Endothelial cell of umbilical vein (primary cell): ENCODE measurements around the gene PPP6R1. TPM values are rescaled to one million over a fixed set of nuclear protein-coding genes. Genes with fewer than 3 reads are reported as not detected.

ENCODE experiments used
- BruUV-seq: library from RNA; stranded (reverse); fragments of 400-500 nt; replicated peaks from 2 replicates; lab custom pipeline; 2021; lab: Mats Ljungman, UMichigan
- CTCF ChIA-PET: fragments of 300-600, 350-600 bp; sonication (Branson Sonifier 250); formaldehyde crosslinking; loops from one replicate; lab custom pipeline; 2021; ENCODE audit warnings: antibody characterized with exemption, inconsistent platforms; lab: Charles Lee
- POLR2A ChIA-PET: fragments of 300-600, 350-600 bp; sonication (Branson Sonifier 250); formaldehyde crosslinking; loops from one replicate; lab custom pipeline; 2021; ENCODE audit warnings: antibody characterized with exemption, inconsistent platforms; lab: Charles Lee
- DNase-seq: peaks from one replicate; pipeline ENCODE4 v3.0.0-alpha.2; 2011; ENCODE audit warnings: low read depth, low spot score
- FAIRE-seq: peaks from 2 replicates; lab custom pipeline; 2011; peaks lifted over from hg19 to GRCh38; lab: Jason Lieb, UNC
- H2AFZ ChIP-seq: 2 replicates; pipeline ENCODE4 v1.6.0; 2012; ENCODE audit warnings: low read depth, low read length, control low read depth, inconsistent platforms
- H3K27ac ChIP-seq: 2 replicates; pipeline ENCODE4 v1.5.1; 2011; ENCODE audit warnings: low read depth, mild to moderate bottlenecking, control low read depth, low read length, moderate library complexity; ENCODE audit not compliant: insufficient read depth
- H3K27me3 ChIP-seq, 2 experiments: 2 replicates each; pipeline versions ENCODE4 v1.6.0 to v1.6.1; 2011; ENCODE audit warnings: low read length in 2 of 2, mixed read lengths in 1 of 2; ENCODE audit not compliant: control insufficient read depth in 2 of 2, insufficient read depth in 2 of 2
- H3K36me3 ChIP-seq, 2 experiments: 2 replicates in 1 of 2; 3 replicates in 1 of 2; pipeline ENCODE4 v1.5.1; 2011; ENCODE audit warnings: low read length in 2 of 2, mild to moderate bottlenecking in 1 of 2, moderate library complexity in 1 of 2; ENCODE audit not compliant: control insufficient read depth in 2 of 2, insufficient read depth in 2 of 2; ENCODE audit errors: extremely low read depth in 1 of 2
- H3K4me1 ChIP-seq: 3 replicates; pipeline ENCODE4 v1.5.1; 2011; ENCODE audit warnings: mild to moderate bottlenecking, low read length; ENCODE audit not compliant: control insufficient read depth, insufficient read depth; ENCODE audit errors: extremely low read depth
- H3K4me2 ChIP-seq: 2 replicates; pipeline ENCODE4 v1.6.1; 2011; ENCODE audit warnings: low read length, control low read depth, mixed read lengths; ENCODE audit not compliant: insufficient read depth
- H3K4me3 ChIP-seq, 3 experiments: fragments of 200-600 bp in 1 of 3; sonication (generic), shearing (Covaris generic) in 1 of 3; replicated peaks in 1 of 3; 2 replicates each; pipeline ENCODE4 v1.5.1; 2011 to 2016; ENCODE audit warnings: control low read depth in 3 of 3, low read length in 3 of 3, mild to moderate bottlenecking in 2 of 3, inconsistent platforms in 1 of 3, low read depth in 1 of 3, moderate library complexity in 1 of 3; ENCODE audit not compliant: insufficient read depth in 1 of 3
- H3K79me2 ChIP-seq: 2 replicates; pipeline ENCODE4 v1.6.0; 2012; ENCODE audit warnings: low read length, inconsistent platforms; ENCODE audit not compliant: control insufficient read depth, insufficient read depth
- H3K9ac ChIP-seq: replicated peaks from 2 replicates; pipeline ENCODE3; 2011; ENCODE audit warnings: low read length, control low read depth; ENCODE audit not compliant: insufficient read depth; ENCODE audit errors: extremely low read depth
- H3K9me1 ChIP-seq: replicated peaks from 3 replicates; pipeline ENCODE4 v1.6.0; 2011; ENCODE audit warnings: mild to moderate bottlenecking, low read length; ENCODE audit not compliant: control insufficient read depth, insufficient read depth; ENCODE audit errors: extremely low read depth
- H3K9me3 ChIP-seq: replicated peaks from 2 replicates; pipeline ENCODE4 v1.5.1; 2012; ENCODE audit warnings: low read length, inconsistent platforms; ENCODE audit not compliant: control insufficient read depth, insufficient read depth
- H4K20me1 ChIP-seq: replicated peaks from 2 replicates; pipeline ENCODE3; 2011; ENCODE audit warnings: mild to moderate bottlenecking, low read length; ENCODE audit not compliant: control insufficient read depth, insufficient read depth; ENCODE audit errors: extremely low read depth
- EZH2 ChIP-seq: IDR thresholded peaks from 2 replicates; pipeline ENCODE4 v1.6.1; 2012; ENCODE audit warnings: borderline replicate concordance, low read depth, mild to moderate bottlenecking, moderate library complexity, low read length, inconsistent platforms; ENCODE audit not compliant: severe bottlenecking
- FOS ChIP-seq: IDR thresholded peaks from 2 replicates; pipeline ENCODE4 v1.6.1; 2011; ENCODE audit warnings: mild to moderate bottlenecking, low read length, moderate library complexity, borderline replicate concordance; ENCODE audit not compliant: insufficient read depth
- GATA2 ChIP-seq: IDR thresholded peaks from 2 replicates; pipeline ENCODE4 v1.7.0; 2011; ENCODE audit warnings: low read depth, mild to moderate bottlenecking, moderate library complexity, mixed read lengths, low read length; ENCODE audit not compliant: insufficient read length, insufficient read depth
- JUN ChIP-seq: IDR thresholded peaks from 2 replicates; pipeline ENCODE4 v1.6.1; 2011; ENCODE audit warnings: borderline replicate concordance, low read depth; ENCODE audit not compliant: insufficient read length, insufficient read depth
- MYC ChIP-seq: IDR thresholded peaks from one replicate; pipeline ENCODE4 v1.6.1; 2011; ENCODE audit warnings: mild to moderate bottlenecking, low read depth, low read length
- POLR2A ChIP-seq: IDR thresholded peaks from 2 replicates; pipeline ENCODE4 v1.6.1; 2012; ENCODE audit warnings: low read depth, mild to moderate bottlenecking, control low read depth, low read length
- POLR2AphosphoS5 ChIP-seq: IDR thresholded peaks from 2 replicates; pipeline ENCODE4 v1.6.1; 2012; ENCODE audit warnings: low read depth, mild to moderate bottlenecking, control low read depth, low read length, moderate library complexity; ENCODE audit not compliant: insufficient read depth
- dilution Hi-C: fragments of 300-500 bp; cut with MboI; formaldehyde crosslinking; loops from one replicate; pipeline ENCODE4 v1.15.0; 2019; ENCODE audit warnings: low sequenced_read_pairs; ENCODE audit not compliant: extremely low pct_ligation_motif_present
- intact Hi-C: fragments of 100-400 bp; cut with micrococcal nuclease; formaldehyde crosslinking; loops from one replicate; pipeline ENCODE4 v1.10.0; 2022
- polyA plus RNA-seq, 4 experiments: library from polyadenylated mRNA; depleted of rRNA in 3 of 4; stranded (reverse) in 3 of 4; unstranded in 1 of 4; fragments of >200 nt; gene quantifications; 2 replicates each; pipeline versions ENCODE4 v1.2.1 to v1.2.3, GENCODE V29; 2011 to 2012; ENCODE audit warnings: missing spikeins in 1 of 4
- total RNA-seq: library from RNA; stranded (reverse); gene quantifications from 2 replicates; pipeline ENCODE4 v1.2.3, GENCODE V29; 2021
- TF ChIP-seq, protein P1 (sequence below): IDR thresholded peaks from 2 replicates; pipeline ENCODE4 v1.6.1; 2011; ENCODE audit not compliant: insufficient read depth, insufficient read length
- TF ChIP-seq, protein P2 (sequence below), 2 donors: IDR thresholded peaks; 1 replicate in 1 of 2; 2 replicates in 1 of 2; pipeline ENCODE4 v1.5.1; 2011; ENCODE audit warnings: low read length in 2 of 2, mild to moderate bottlenecking in 2 of 2, moderate library complexity in 2 of 2, control low read depth in 1 of 2, inconsistent platforms in 1 of 2, low read depth in 1 of 2; ENCODE audit not compliant: insufficient read depth in 1 of 2; ENCODE audit errors: extremely low read depth in 1 of 2

PPP6R1 gene
- total and polyA plus RNA-seq, 2 donors (not counting 3 experiments of a cell fraction or from before 2014, with no cell fraction given): 35.7 to 71.8 TPM

DNA sequence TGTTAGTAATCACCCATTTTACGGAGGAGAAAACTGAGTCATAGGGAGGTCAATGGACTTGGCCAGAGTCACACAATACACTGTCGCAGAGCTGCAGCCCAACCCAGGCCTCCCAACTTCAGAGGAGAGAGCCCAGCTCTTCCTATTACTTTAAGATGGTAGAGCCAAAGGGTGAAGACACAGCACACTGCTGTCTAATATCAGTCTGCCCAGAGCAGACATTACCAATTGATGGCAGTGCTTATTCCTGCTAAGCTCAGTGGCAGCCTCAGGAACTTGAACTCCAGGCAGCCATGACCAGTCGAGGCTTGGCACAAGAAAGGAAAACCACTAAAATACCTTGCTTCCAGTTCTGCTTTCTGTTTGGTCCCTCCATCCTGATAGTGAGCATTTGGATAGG, 47.9 kb upstream of the PPP6R1 start:
- TF ChIP-seq POLR2A: no peak
- TF ChIP-seq MYC: no peak
- no peak for TF ChIP-seq GATA2
- Histone ChIP-seq H2AFZ (no peak overlapping the region), H3K79me2 (no peaks in the 10 kb centered on the region), H3K36me3 (no peaks in the 10 kb centered on the region), H4K20me1 (no peaks in the 10 kb centered on the region), H3K4me2 (no peak overlapping the region), H3K9me3 (no peaks in the 10 kb centered on the region), H3K4me3 (no peak overlapping the region), H3K9me1 (no peaks in the 10 kb centered on the region), H3K9ac (no peak overlapping the region), H3K27me3 (no peaks in the 10 kb centered on the region), H3K27ac (no peak overlapping the region), H3K4me1 (no peaks in the 10 kb centered on the region)
- ChIA-PET POLR2A (no interaction called here), CTCF (interaction anchor here (1.1 to 1.4 kb wide), 2 partner anchors 77 to 166 kb away, joined by 3 to 7 read pairs; partner anchors contain the start of gene TMEM238)
- no TSS peak for BruUV-seq
- intact Hi-C loops: no loop called here
- FAIRE-seq (no peak), DNase-seq (no peak)
- dilution Hi-C loops: no loop called here

DNA sequence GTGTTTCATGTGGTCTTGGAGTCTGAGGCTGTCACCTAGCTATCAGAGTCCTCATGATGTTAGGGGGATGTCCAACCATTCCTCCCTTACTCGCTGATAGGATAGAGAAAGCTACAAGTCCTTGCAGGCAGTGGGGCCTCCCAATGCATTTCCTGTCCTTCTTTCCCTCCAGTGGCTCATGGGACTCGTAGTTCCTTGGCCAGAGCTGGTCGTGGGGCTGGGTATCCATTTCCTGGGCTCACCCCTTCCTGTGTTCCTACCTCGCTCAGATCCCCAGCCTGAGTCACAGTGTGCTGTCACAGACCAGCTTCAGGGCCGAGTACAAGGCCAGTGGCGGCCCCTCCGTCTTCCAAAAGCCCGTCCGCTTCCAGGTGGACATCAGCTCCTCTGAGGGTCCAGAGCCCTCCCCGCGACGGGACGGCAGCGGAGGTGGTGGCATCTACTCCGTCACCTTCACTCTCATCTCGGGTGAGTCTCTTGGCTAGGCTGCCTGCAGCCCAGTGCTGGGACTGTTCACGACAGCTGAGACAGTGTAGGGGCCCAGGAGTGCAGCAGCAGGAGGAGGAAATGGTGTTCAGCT, 47.3 kb upstream of the PPP6R1 start:
- H3K9ac ChIP-seq: no peak overlapping the region
- H3K27ac ChIP-seq: no peak overlapping the region
- FAIRE-seq: no peak
- H3K79me2 ChIP-seq: no peaks in the 10 kb centered on the region
- dilution Hi-C loops (no loop called here), intact Hi-C loops (loop anchor here (1.0 kb wide), 1 partner anchor 33 kb away; the partner anchor contains the start of gene KMT5C)
- no peaks in the 10 kb centered on the region for H3K9me1 ChIP-seq
- no peaks in the 10 kb centered on the region for H4K20me1 ChIP-seq
- no peak overlapping the region for H3K4me3 ChIP-seq
- no peaks in the 10 kb centered on the region for H3K36me3 ChIP-seq
- H3K27me3 ChIP-seq: no peaks in the 10 kb centered on the region
- TF ChIP-seq POLR2A (no peak), JUN (no peak), EZH2 (no peak), GATA2 (no peak), MYC (no peak), FOS (no peak), POLR2AphosphoS5 (no peak)
- TF ChIP-seq, protein P1, sequence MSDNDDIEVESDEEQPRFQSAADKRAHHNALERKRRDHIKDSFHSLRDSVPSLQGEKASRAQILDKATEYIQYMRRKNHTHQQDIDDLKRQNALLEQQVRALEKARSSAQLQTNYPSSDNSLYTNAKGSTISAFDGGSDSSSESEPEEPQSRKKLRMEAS: no peak
- TF ChIP-seq, protein P2, sequence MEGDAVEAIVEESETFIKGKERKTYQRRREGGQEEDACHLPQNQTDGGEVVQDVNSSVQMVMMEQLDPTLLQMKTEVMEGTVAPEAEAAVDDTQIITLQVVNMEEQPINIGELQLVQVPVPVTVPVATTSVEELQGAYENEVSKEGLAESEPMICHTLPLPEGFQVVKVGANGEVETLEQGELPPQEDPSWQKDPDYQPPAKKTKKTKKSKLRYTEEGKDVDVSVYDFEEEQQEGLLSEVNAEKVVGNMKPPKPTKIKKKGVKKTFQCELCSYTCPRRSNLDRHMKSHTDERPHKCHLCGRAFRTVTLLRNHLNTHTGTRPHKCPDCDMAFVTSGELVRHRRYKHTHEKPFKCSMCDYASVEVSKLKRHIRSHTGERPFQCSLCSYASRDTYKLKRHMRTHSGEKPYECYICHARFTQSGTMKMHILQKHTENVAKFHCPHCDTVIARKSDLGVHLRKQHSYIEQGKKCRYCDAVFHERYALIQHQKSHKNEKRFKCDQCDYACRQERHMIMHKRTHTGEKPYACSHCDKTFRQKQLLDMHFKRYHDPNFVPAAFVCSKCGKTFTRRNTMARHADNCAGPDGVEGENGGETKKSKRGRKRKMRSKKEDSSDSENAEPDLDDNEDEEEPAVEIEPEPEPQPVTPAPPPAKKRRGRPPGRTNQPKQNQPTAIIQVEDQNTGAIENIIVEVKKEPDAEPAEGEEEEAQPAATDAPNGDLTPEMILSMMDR (IDR thresholded peaks at IDR 0.05; ENCODE audit: extremely low read depth in 1 of 2, insufficient read depth in 1 of 2, low read depth in 1 of 2, low read length in 2 of 2): no peak
- ChIA-PET POLR2A (no interaction called here), CTCF (interaction anchor here (0.6 to 1.4 kb wide), 3 partner anchors 78 to 165 kb away, joined by 3 to 7 read pairs (median 3); partner anchors contain the start of gene TMEM238)
- no peaks in the 10 kb centered on the region for H3K9me3 ChIP-seq
- no TSS peak for BruUV-seq
- no peaks in the 10 kb centered on the region for H3K4me1 ChIP-seq
- no peak for DNase-seq
- H3K4me2 ChIP-seq: no peak overlapping the region
- H2AFZ ChIP-seq: no peak overlapping the region
